HG03045 (cell line): ENCODE measurements around the gene MDFI.
"Not testable (repeated sequence)": the region's sequence is repeated elsewhere in the genome, so short reads cannot be mapped to it uniquely, and the experiment has no call there.

Experiments
- ATAC-seq: cut with Tn5 transposase; IDR thresholded peaks from one replicate; pipeline ENCODE4 v1.9.1; 2021; ENCODE audit warnings: mild to moderate bottlenecking, moderate library complexity; ENCODE audit not compliant: unreplicated experiment

MDFI gene

GRCh38 chr6:41602422-41602743 lies 35.9 kb upstream of the MDFI start:
- no peak for ATAC-seq

- ATAC-seq = no peak
Measured at GRCh38 chr6:41602864-41603608, 35.2 kb upstream of the MDFI start.

GRCh38 chr6:41604006-41604405 lies 34.3 kb upstream of the MDFI start:
- no peak for ATAC-seq

- ATAC-seq = no peak
Measured at GRCh38 chr6:41605649-41606048, 32.6 kb upstream of the MDFI start.

GRCh38 chr6:41607036-41607435 lies 31.2 kb upstream of the MDFI start:
- ATAC-seq = no peak

- ATAC-seq = no peak
Measured at GRCh38 chr6:41607736-41608135, 30.5 kb upstream of the MDFI start.

GRCh38 chr6:41608443-41609151 lies 29.7 kb upstream of the MDFI start:
- ATAC-seq = no peak

- ATAC-seq = no peak
Measured at GRCh38 chr6:41614715-41615114, 23.6 kb upstream of the MDFI start.

- no peak for ATAC-seq
Measured at GRCh38 chr6:41615311-41615710, 23.0 kb upstream of the MDFI start.

GRCh38 chr6:41618598-41618997 lies 19.7 kb upstream of the MDFI start:
- no peak for ATAC-seq

GRCh38 chr6:41619193-41619592 lies 19.1 kb upstream of the MDFI start:
- ATAC-seq = not testable (repeated sequence)

- no peak for ATAC-seq
Measured at GRCh38 chr6:41621367-41621766, 16.9 kb upstream of the MDFI start.

GRCh38 chr6:41621802-41622201 lies 16.5 kb upstream of the MDFI start:
- ATAC-seq = no peak

GRCh38 chr6:41622206-41622988 lies 15.9 kb upstream of the MDFI start:
- no peak for ATAC-seq

GRCh38 chr6:41623330-41623729 lies 14.9 kb upstream of the MDFI start:
- no peak for ATAC-seq

- ATAC-seq = no peak
Measured at GRCh38 chr6:41624621-41625380, 13.5 kb upstream of the MDFI start.

- no peak for ATAC-seq
Measured at GRCh38 chr6:41625442-41625841, 12.8 kb upstream of the MDFI start.

GRCh38 chr6:41626022-41626421 lies 12.2 kb upstream of the MDFI start:
- no peak for ATAC-seq

GRCh38 chr6:41626917-41627316 lies 11.4 kb upstream of the MDFI start:
- ATAC-seq = no peak

- ATAC-seq = no peak
Measured at GRCh38 chr6:41629128-41629527, 9.1 kb upstream of the MDFI start.

GRCh38 chr6:41630069-41630468 lies 8.2 kb upstream of the MDFI start:
- ATAC-seq = no peak
